ENCODE data around the gene PHF13.

Gene PHF13

DNA sequence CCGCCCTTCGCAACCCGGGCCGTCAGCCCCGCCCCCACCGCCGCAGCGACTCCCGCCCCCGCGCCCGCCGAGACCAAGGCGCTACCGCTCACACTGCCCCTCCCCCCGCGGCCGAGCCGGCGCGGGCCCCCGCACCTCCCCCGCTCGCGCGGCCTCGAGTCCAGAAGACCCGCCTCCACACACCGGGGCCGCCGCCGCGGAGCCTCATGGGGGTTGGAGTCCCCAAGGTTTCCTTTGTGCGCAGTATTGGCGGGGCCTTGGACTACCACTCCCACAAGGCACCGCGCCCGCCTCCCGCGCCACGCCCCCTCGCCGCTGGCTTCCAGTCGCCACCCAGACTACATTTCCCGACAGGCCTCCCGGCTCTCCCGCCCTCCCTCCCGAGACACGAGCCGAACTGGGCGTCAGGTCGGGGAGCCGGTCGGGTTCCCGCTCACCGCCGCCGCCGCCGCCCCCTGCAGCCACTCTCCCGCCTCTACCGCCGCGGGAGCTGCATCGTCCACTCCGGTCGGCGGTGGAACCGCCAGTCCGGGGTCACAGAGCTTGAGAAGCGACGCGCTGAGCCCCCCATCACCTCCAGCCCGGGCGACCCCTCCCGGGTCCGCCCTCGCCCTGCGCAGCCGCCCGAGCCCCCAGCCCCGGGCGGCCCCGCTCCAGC is at the start of gene PHF13:
PHF13 (plus strand) TSS at position 371 of the 658 bp plus-strand sequence. CDS start 336 bp downstream, outside the sequence.
- peak; percentile 99 for DNase-seq

DNA sequence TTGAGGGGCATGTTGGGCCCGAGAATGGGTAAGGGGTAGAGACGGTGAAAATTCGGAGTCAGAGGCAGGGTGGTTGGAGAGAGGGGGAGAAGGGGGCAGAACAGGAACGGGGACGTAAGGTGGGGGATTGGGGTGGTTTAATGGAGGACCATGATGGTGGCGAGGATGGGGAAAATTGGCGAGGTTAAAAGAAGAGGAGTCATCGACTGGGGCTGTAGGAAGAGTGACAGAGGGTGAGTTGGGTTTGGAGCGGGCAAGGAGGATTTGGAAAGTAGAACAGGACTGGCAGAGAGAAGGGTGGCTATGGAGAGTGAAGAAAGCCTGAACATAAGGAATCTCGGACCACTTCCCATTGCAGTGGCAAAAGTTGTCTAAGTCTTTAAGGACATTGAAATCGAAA is 44.5 kb upstream of the PHF13 start:
- no peak for DNase-seq

DNA sequence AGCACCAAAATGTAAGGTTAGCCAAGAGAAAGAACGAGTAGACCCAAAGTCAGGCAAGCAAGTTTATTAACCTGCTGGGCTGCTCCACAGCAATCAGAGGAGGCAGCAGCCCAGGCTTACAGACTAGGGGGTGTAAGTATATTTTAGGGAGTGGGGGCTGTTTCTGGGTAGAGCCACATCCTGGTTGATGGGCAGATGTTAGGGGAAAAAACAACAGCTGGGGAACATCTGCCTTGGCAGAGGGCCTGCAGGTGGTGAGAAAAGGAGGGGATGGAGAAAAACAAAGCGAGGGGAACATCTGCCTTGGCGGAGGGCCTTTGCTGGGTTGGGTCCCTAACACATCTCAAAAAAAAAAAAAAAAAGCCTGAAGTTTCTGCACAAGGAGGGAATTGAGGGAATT is 43.4 kb upstream of the PHF13 start:
- no peak for DNase-seq

DNA sequence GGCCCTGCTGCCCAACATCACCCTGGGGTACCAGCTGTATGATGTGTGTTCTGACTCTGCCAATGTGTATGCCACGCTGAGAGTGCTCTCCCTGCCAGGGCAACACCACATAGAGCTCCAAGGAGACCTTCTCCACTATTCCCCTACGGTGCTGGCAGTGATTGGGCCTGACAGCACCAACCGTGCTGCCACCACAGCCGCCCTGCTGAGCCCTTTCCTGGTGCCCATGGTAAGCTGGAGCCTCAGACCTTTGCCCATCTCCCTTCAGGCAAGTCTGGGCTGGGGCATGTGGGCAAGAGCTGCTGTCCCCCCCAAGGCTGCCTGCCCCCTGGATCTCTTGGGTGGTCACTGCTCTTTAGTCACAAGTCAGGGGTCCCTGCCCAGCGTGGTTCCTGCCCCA is 42.5 kb upstream of the PHF13 start:
- DNase-seq, result no peak

DNA sequence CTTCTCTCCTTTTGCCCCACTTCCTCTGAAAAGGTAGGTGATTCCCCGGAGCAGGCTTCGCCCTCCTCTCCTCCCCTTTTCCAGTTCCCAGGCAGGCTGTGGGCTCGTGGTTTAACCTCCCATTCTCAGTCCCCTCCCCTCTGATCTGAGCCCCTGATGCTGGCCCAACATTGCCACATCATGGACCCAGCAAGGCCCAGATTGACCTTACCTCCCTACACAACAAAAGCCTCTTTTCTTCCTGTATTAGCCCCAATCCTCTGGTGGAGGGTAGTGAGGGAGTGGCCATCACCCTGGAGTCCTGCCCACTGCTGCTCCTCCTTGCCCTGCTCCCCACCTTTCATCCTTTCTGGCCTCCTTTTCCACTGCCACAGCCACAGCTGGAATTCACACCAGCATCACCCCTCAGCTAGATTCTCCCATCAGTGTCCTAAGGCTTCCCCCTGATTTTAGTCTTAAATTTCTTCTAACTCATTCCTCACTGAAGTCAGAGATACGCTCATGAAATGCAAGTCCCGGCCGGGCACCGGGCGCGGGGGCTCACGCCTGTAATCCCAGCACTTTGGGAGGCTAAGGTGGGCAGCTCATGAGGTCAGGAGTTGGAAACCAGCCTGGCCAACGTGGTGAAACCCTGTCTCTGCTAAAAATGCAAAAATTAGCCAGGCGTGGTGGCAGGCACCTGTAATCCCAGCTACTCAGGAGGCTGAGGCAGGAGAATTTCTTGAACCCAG is 40.7 kb upstream of the PHF13 start:
- DNase-seq, result no peak

DNA sequence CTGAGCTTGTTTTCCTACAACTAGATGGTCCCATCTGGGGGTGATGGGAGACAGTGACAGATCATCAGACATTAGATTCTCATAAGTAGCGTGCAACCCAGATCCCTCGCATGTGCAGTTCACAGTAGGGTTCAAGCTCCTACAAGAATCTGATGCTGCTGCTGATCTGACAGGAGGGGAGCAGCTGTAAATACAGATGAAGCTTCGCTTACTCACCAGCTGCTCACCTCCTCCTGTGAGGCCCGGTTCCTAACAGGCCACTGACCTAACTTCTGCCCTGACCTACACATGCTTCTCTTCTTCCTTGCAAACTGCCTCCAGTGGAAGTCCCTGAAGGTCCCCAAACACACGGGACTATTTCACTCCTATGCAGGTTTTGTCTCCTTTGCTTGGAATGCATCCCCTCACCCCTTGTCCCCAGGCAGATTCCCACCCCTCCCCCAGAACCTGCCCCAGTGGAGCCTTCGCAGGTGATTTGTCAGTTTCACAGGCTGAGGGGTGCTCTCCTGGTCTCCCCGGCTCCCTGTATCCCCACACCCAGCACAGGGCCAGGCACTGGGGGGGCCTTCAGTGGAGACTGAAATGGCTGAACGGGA is 39.4 kb upstream of the PHF13 start:
- DNase-seq, result no peak

DNA sequence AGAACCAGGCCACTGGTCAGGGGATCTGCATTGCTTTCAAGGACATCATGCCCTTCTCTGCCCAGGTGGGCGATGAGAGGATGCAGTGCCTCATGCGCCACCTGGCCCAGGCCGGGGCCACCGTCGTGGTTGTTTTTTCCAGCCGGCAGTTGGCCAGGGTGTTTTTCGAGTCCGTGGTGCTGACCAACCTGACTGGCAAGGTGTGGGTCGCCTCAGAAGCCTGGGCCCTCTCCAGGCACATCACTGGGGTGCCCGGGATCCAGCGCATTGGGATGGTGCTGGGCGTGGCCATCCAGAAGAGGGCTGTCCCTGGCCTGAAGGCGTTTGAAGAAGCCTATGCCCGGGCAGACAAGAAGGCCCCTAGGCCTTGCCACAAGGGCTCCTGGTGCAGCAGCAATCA is 38.7 kb upstream of the PHF13 start:
- no peak for DNase-seq

DNA sequence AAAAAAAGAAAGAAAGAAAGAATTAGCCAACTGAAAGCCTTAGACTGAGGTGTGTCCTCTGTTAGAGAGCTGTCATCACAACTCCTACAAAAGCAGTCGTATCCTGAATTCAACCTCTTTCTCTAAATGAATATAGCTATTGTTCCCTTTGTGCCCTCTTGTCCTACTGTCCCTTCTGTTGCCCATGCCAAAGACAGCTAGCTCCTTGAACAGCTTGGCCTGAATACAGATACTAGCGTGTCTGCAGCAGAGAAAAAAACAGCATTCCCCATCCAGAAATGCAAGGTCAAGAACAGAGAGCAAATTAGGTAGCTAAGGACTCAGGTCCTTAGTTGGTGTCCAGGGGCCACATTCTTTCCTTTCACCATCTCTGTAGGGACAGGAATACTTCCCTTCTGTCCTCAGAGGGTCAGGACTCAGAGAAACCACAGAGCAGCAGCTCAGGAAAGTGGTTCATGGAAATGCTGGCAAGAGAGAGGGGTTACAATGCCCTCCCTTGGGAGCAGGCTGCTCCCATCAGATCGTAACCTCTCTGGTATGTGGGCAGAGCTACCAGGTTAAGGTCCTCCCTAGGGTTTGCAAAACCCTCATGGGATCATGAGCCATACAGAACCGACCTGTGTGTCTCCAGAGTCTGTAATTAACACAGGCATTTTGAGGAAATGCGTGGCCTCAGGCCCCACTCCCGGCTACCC is 35.6 kb upstream of the PHF13 start:
- peak in 1 of 2 donors; percentile 13 for DNase-seq

DNA sequence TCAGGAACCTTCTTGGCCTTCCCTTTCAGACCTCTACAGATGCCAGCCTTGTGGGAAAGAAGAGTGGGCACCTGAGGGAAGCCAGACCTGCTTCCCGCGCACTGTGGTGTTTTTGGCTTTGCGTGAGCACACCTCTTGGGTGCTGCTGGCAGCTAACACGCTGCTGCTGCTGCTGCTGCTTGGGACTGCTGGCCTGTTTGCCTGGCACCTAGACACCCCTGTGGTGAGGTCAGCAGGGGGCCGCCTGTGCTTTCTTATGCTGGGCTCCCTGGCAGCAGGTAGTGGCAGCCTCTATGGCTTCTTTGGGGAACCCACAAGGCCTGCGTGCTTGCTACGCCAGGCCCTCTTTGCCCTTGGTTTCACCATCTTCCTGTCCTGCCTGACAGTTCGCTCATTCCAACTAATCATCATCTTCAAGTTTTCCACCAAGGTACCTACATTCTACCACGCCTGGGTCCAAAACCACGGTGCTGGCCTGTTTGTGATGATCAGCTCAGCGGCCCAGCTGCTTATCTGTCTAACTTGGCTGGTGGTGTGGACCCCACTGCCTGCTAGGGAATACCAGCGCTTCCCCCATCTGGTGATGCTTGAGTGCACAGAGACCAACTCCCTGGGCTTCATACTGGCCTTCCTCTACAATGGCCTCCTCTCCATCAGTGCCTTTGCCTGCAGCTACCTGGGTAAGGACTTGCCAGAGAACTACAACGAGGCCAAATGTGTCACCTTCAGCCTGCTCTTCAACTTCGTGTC is 34.7 kb upstream of the PHF13 start:
- DNase-seq, result no peak

DNA sequence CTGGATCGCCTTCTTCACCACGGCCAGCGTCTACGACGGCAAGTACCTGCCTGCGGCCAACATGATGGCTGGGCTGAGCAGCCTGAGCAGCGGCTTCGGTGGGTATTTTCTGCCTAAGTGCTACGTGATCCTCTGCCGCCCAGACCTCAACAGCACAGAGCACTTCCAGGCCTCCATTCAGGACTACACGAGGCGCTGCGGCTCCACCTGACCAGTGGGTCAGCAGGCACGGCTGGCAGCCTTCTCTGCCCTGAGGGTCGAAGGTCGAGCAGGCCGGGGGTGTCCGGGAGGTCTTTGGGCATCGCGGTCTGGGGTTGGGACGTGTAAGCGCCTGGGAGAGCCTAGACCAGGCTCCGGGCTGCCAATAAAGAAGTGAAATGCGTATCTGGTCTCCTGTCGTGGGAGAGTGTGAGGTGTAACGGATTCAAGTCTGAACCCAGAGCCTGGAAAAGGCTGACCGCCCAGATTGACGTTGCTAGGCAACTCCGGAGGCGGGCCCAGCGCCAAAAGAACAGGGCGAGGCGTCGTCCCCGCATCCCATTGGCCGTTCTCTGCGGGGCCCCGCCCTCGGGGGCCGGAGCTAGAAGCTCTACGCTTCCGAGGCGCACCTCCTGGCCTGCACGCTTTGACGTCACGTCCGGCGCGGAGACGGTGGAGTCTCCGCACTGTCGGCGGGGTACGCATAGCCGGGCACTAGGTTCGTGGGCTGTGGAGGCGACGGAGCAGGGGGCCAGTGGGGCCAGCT is 34.0 kb upstream of the PHF13 start, which contains the start of gene ZBTB48:
ZBTB48 (plus strand) TSS at position 621 of the 745 bp plus-strand sequence. CDS start 616 bp downstream, outside the sequence.
- peak; percentile 96 to 98 for DNase-seq

DNA sequence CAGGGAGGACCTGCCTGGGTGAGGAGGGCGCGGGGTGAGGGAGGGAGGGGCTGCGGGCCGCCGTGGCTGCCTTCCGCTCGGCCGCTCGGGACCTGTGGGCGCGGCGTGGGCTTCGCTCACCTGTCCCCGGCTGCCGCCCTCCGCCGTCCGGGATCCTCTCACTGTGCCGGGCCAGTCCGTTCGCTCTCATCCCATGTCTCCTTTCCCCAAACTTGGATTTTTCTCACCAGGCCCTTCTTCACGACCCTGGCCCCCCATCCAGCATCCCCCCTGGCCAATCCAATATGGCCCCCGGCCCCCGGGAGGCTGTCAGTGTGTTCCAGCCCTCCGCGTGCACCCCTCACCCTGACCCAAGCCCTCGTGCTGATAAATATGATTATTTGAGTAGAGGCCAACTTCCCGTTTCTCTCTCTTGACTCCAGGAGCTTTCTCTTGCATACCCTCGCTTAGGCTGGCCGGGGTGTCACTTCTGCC is 33.4 kb upstream of the PHF13 start:
- no peak for DNase-seq

DNA sequence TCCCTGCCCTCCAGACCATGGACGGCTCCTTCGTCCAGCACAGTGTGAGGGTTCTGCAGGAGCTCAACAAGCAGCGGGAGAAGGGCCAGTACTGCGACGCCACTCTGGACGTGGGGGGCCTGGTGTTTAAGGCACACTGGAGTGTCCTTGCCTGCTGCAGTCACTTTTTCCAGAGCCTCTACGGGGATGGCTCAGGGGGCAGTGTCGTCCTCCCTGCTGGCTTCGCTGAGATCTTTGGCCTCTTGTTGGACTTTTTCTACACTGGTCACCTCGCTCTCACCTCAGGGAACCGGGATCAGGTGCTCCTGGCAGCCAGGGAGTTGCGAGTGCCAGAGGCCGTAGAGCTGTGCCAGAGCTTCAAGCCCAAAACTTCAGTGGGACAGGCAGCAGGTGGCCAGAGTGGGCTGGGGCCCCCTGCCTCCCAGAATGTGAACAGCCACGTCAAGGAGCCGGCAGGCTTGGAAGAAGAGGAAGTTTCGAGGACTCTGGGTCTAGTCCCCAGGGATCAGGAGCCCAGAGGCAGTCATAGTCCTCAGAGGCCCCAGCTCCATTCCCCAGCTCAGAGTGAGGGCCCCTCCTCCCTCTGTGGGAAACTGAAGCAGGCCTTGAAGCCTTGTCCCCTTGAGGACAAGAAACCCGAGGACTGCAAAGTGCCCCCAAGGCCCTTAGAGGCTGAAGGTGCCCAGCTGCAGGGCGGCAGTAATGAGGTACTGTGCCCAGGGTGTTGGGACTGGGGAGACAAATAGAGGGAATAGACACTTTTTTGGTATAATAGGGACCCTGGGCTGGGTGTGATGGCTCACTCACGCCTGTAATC is 32.7 kb upstream of the PHF13 start:
- DNase-seq, result no peak

DNA sequence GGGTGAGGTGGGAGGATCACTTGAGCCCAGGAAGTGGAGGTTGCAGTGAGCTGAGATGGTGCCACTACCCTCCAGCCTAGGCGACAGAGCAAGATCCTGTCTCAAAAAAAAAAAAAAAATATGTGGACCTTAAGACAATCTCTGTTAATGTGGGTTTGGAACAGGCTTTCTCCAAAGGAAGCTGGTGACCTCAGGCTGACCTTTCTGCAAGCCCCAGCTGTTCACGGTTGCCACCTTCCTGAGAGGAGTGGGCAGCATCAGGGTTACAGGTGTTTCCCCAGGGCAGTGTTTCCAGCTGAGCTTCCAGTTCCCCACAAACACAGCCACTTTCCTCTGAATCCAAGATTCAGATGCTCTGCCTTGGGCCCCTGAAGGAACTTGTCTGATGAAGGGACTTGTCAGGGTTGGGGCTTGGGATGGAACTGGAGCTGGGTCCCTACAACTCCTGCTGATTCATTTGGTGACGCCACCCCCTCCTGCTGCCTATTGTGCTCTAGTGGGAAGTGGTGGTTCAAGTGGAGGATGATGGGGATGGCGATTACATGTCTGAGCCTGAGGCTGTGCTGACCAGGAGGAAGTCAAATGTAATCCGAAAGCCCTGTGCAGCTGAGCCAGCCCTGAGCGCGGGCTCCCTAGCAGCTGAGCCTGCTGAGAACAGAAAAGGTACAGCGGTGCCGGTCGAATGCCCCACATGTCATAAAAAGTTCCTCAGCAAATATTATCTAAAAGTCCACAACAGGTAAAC is 31.8 kb upstream of the PHF13 start:
- no peak for DNase-seq

DNA sequence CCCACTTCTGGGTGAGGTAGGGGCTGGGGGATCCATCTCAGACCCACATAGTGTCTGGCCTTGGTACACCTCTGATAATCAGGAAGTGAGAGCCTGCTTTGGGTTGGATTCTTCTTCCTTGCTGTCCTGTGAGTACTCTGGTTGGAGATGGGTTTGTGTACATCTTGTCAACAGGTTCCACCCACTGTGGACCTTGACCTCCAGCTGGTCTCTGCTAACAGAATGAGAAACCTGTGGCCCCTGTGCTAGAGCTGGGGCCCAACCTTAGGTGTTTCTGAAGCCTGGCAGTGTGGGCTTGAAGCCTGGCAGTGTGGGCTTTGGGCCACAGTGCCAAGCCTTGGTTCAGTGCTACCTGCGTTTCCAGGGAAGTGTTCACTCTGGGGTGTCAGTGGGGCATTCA is 31.2 kb upstream of the PHF13 start:
- DNase-seq, result no peak

DNA sequence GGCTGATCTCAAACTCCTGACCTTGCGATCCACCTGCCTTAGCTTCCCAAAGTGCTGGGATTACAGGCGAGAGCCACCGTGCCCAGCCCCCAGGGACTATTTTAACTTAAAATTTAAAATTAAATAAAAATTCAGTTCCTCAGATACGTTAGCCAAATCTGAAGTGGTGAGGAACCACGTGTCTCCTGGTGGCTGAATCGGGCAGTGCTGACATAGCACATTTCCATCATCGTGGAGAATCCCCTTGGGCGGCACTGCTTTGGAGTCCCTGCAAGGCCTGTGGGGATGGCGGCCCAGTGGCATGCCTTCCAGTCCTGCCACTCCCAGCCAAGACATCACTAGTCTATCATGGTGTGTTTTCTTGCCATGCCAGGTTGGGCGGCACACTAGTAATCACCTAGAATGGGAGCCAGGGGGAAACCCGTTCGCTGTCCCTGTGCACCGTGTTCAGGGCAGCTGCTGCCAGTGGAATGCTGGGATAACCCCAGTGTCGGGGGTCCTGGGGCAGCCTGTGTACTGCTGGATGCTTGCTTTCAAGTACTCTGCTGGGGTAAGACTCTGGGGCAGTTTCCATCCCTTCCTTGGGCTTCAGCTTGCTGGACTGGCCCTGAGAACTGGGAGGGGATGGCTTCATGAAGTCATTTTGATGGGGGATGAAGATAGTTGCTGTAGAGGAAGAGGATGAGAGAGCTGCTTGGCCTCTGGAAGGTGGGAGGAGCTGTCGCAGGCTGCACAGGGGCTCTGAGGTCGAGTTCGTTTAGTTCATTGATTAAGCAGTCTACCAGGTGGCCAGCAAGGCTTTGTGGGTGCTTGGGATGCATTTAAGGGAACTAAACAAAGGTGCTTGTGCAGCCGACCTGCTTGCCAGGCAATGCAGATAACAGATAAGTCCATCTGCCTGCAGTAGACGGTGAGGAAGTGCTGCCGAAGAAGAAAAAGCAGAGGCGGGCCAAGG is 29.1 kb upstream of the PHF13 start:
- no peak for DNase-seq

DNA sequence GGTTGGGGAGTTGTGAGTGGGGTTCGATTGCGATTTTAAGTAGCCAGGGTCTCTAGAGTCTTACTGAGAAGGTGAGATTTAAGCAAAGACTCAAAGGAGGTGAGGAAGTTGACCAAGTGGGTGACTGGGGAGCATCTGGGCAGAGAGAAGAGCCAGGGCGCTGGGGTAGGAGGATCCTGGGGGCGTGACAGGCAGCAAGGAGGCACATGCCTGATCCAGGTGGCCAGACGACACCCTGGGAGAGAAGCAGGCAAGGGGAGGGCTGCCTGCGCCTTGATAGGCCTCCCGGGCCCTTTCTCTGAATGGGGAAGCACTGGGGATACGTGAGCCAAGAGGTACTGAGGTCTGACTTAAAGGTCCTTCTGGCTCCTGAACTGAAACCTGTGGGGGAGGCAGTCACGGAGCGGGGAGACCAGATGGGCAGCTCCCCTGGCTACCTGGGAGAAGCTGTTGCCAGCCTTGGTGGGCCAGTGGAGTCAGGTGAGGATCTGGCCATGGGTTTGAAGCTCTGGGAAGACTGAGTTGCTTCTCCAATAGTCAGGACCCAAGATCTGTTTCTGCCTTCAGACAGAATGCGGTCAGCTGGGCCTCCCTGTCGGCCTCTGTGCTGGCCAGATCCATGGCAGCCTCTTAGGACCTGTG is 28.3 kb upstream of the PHF13 start:
- DNase-seq, result no peak

DNA sequence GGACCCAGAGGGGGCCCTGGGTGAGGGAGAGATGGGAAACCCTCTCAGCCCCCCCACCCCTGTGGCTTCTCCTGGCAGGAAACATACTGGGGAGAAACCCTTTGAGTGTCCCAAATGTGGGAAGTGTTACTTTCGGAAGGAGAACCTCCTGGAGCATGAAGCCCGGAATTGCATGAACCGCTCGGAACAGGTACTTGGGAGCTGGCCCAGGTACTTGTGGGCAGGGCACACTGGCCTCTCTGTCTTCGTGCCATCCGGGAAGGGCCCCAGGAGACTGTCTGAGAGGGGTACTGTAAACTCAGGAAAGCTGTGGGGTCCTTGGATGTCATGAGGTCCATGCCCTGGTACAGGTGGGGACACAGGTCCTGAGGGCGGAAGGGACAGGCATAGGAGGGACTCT is 27.7 kb upstream of the PHF13 start:
- DNase-seq, result no peak

DNA sequence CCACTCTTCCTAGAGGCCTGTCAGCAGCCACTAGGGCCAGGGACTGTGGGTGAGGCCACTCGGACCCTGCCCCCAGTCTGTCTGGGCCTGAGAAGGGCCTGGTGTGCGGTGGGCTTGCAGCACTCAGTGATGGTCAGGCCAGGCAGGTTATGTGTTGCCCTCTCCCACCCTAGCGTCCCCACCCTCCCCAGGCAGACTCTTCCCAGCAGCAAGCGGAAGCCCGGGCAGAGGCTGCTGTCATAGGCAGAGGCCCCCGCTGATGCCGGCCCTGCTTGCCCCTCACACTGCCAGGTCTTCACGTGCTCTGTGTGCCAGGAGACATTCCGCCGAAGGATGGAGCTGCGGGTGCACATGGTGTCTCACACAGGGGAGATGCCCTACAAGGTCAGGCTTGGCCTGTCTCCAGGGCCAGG is 27.1 kb upstream of the PHF13 start:
- DNase-seq, result no peak

All from hippocampal formation (tissue), 2 donors.